Liver (tissue), 3 donors: Measurements from ENCODE around the gene MYF6.

Experiments
- CTCF ChIP-seq: fragments of 150-350 bp; IDR thresholded peaks from 2 replicates; pipeline ENCODE4 v1.5.1; 2017; ENCODE audit warnings: improper control_type of control experiment, low read depth, low read length; ENCODE audit not compliant: missing input control
- TAF1 ChIP-seq: conservative IDR thresholded peaks from 2 replicates; pipeline ENCODE4 v1.6.1; 2016; ENCODE audit warnings: antibody characterized with exemption, mild to moderate bottlenecking
- donor health status: healthy.
- donor health status: healthy.

- TF ChIP-seq TAF1: no peak
- no peak for TF ChIP-seq CTCF
These were observed 8.4 kb upstream of the MYF6 start for GRCh38 chr12:80698847-80699542.
